HCT116 (cell line): ENCODE results near the gene ATP1A4. TPM values are rescaled to one million over a fixed set of nuclear protein-coding genes. Genes with fewer than 3 reads are reported as not detected.

Experiments used
- ATAC-seq: fragments of 200-7000 bp; cut with Tn5 transposase; 2 replicates; pipeline ENCODE4 v1.9.1; 2020; ENCODE audit warnings: mild to moderate bottlenecking, moderate library complexity
- BruUV-seq: library from RNA; stranded (reverse); fragments of 400-500 nt; replicated peaks from 2 replicates; lab custom pipeline; 2021; lab: Mats Ljungman, UMichigan
- CTCF ChIA-PET: fragments of 300-600 bp; sonication (Branson Sonifier 250); formaldehyde crosslinking; loops from one replicate; lab custom pipeline; 2021; ENCODE audit warnings: antibody characterized with exemption; lab: Charles Lee
- POLR2A ChIA-PET: fragments of 300-600, 350-600 bp; sonication (Branson Sonifier 250); formaldehyde crosslinking; loops from one replicate; lab custom pipeline; 2021; ENCODE audit warnings: antibody characterized with exemption; lab: Charles Lee
- RAD21 ChIA-PET, 2 experiments: fragments of 300-600 bp; sonication (Branson Sonifier 250); formaldehyde crosslinking; loops; one replicate each; lab custom pipeline; 2023; ENCODE audit warnings: low total read pairs in 2 of 2; ENCODE audit not compliant: uncharacterized antibody in 2 of 2, unreplicated experiment in 2 of 2, low non-redundant PET in 1 of 2; lab: Charles Lee
- DNase-seq: peaks from one replicate; pipeline ENCODE4 v3.0.0-alpha.2; 2010; ENCODE audit warnings: low read depth, low spot score
- H2AFZ ChIP-seq: fragments of 200-600 bp; shearing (Covaris generic), sonication (generic); 2 replicates; pipeline ENCODE4 v1.6.1; 2017; ENCODE audit warnings: low read depth, mixed run types, mixed read lengths, antibody characterized with exemption, low read length; ENCODE audit not compliant: poor library complexity, severe bottlenecking
- H3K27ac ChIP-seq: 2 replicates; pipeline ENCODE4 v1.5.1; 2012; ENCODE audit warnings: low read depth, low read length
- H3K27me3 ChIP-seq: fragments of 200-600 bp; sonication (generic); 2 replicates; pipeline ENCODE4 v1.6.1; 2016; ENCODE audit warnings: mixed run types, low read length, mixed read lengths; ENCODE audit not compliant: insufficient read depth
- H3K36me3 ChIP-seq, 2 experiments: fragments of 200-500 bp in 1 of 2; fragments of 200-600 bp in 1 of 2; sonication (Bioruptor generic) in 1 of 2; sonication (generic) in 1 of 2; 2 replicates each; pipeline versions ENCODE4 v1.5.1 to v1.6.1; 2014 to 2016; ENCODE audit warnings: low read length in 2 of 2, inconsistent platforms in 1 of 2, mixed read lengths in 1 of 2, mixed run types in 1 of 2; ENCODE audit not compliant: insufficient read depth in 2 of 2, control insufficient read depth in 1 of 2
- H3K4me1 ChIP-seq, 2 experiments: fragments of 200-600 bp in 1 of 2; sonication (generic) in 1 of 2; 2 replicates each; pipeline versions ENCODE4 v1.5.1 to v1.6.1; 2012 to 2017; ENCODE audit warnings: low read length in 2 of 2, inconsistent platforms in 1 of 2, mild to moderate bottlenecking in 1 of 2, mixed read lengths in 1 of 2, mixed run types in 1 of 2, moderate library complexity in 1 of 2; ENCODE audit not compliant: insufficient read depth in 2 of 2, control insufficient read depth in 1 of 2
- H3K4me2 ChIP-seq: fragments of 200-600 bp; sonication (generic); 2 replicates; pipeline ENCODE4 v1.6.1; 2017; ENCODE audit warnings: mixed run types, low read length, mixed read lengths
- H3K4me3 ChIP-seq, 2 experiments: fragments of 200-600 bp in 1 of 2; sonication (generic) in 1 of 2; replicated peaks in 1 of 2; 2 replicates each; pipeline ENCODE4 v1.5.1; 2011 to 2016; ENCODE audit warnings: low read length in 2 of 2, control low read depth in 1 of 2, low read depth in 1 of 2, mild to moderate bottlenecking in 1 of 2, mixed read lengths in 1 of 2, mixed run types in 1 of 2
- H3K79me2 ChIP-seq: fragments of 200-600 bp; sonication (generic); 2 replicates; pipeline ENCODE4 v1.6.1; 2017; ENCODE audit warnings: mild to moderate bottlenecking, mixed run types, low read length, moderate library complexity, mixed read lengths; ENCODE audit not compliant: insufficient read depth
- H3K9ac ChIP-seq: fragments of 200-600 bp; sonication (generic); 2 replicates; pipeline ENCODE4 v1.6.1; 2016; ENCODE audit warnings: low read length, mixed read lengths
- H3K9me2 ChIP-seq: fragments of 200-600 bp; sonication (generic), shearing (Covaris generic); 2 replicates; pipeline ENCODE4 v1.6.1; 2017; ENCODE audit warnings: mixed run types, mild to moderate bottlenecking, moderate library complexity; ENCODE audit not compliant: insufficient read depth
- H3K9me3 ChIP-seq, 2 experiments: fragments of 200-500 bp in 1 of 2; fragments of 200-600 bp in 1 of 2; sonication (Bioruptor generic) in 1 of 2; sonication (generic) in 1 of 2; 2 replicates each; pipeline ENCODE4 v1.6.1; 2014 to 2017; ENCODE audit warnings: low read length in 2 of 2, mixed read lengths in 2 of 2, inconsistent platforms in 1 of 2, low read depth in 1 of 2, mild to moderate bottlenecking in 1 of 2, mixed run types in 1 of 2, moderate library complexity in 1 of 2; ENCODE audit not compliant: control insufficient read depth in 1 of 2, insufficient read depth in 1 of 2
- H4K20me1 ChIP-seq: fragments of 200-600 bp; sonication (generic), shearing (Covaris generic); 2 replicates; pipeline ENCODE4 v1.6.1; 2017; ENCODE audit warnings: mixed run types, mild to moderate bottlenecking, moderate library complexity; ENCODE audit not compliant: insufficient read depth
- EGR1 ChIP-seq: IDR thresholded peaks from 2 replicates; pipeline ENCODE4 v1.6.1; 2012; ENCODE audit warnings: low read depth
- EZH2phosphoT487 ChIP-seq: fragments of 200-600 bp; IDR thresholded peaks from 2 replicates; pipeline ENCODE4 v1.6.1; 2018; ENCODE audit warnings: antibody characterized with exemption, borderline replicate concordance
- FOSL1 ChIP-seq: IDR thresholded peaks from 2 replicates; pipeline ENCODE4 v1.6.1; 2012; ENCODE audit warnings: low read depth
- JUND ChIP-seq: IDR thresholded peaks from 2 replicates; pipeline ENCODE4 v1.6.1; 2012
- POLR2AphosphoS5 ChIP-seq: IDR thresholded peaks from 2 replicates; pipeline ENCODE4 v1.6.1; 2011; ENCODE audit warnings: mild to moderate bottlenecking, low read depth, low read length, moderate library complexity
- SP1 ChIP-seq: IDR thresholded peaks from 2 replicates; pipeline ENCODE4 v1.6.1; 2012; ENCODE audit warnings: low read depth
- ZFX ChIP-seq: fragments of 450-650 bp; IDR thresholded peaks from 2 replicates; pipeline ENCODE4 v1.6.1; 2017
- intact Hi-C: fragments of 100-400 bp; cut with micrococcal nuclease; formaldehyde crosslinking; loops from 2 replicates; pipeline ENCODE4 v1.10.0; 2022
- total RNA-seq: library from RNA; stranded (reverse); gene quantifications from one replicate; pipeline ENCODE4 v1.2.1, GENCODE V29; 2021; ENCODE audit not compliant: unreplicated experiment
- TF ChIP-seq, protein P1 (sequence below): IDR thresholded peaks from 2 replicates; pipeline ENCODE4 v1.6.1; 2012; ENCODE audit warnings: low read depth
- TF ChIP-seq, protein P2 (sequence below), 3 experiments: fragments of 200-600 bp in 1 of 3; sonication (generic) in 1 of 3; IDR thresholded peaks in 2 of 3; conservative IDR thresholded peaks in 1 of 3; 2 replicates each; pipeline ENCODE4 v1.5.1; 2012 to 2017; ENCODE audit warnings: low read depth in 2 of 3, low read length in 2 of 3, antibody characterized with exemption in 1 of 3, borderline replicate concordance in 1 of 3, control low read depth in 1 of 3, mild to moderate bottlenecking in 1 of 3, mixed read lengths in 1 of 3, mixed run types in 1 of 3, moderate library complexity in 1 of 3; ENCODE audit not compliant: insufficient read depth in 1 of 3
- TF ChIP-seq, protein P3 (sequence below): IDR thresholded peaks from 2 replicates; pipeline ENCODE4 v1.6.1; 2012
- TF ChIP-seq, protein P4 (sequence below): IDR thresholded peaks from 2 replicates; pipeline ENCODE4 v1.6.1; 2011; ENCODE audit warnings: mild to moderate bottlenecking, low read length, moderate library complexity; ENCODE audit not compliant: insufficient replicate concordance; ENCODE audit errors: extremely low read depth

Gene ATP1A4
- total RNA-seq, 1 experiment from 2014 or later, result not detected

- Histone ChIP-seq H3K9ac (no peak overlapping the region), H3K27me3 (no peaks in the 10 kb centered on the region; the same call in 1 of the 2 replicates), H3K27ac (no peak overlapping the region), H3K9me2 (no peaks in the 10 kb centered on the region), H3K36me3 (no peaks in the 10 kb centered on the region), H4K20me1 (no peaks in the 10 kb centered on the region), H3K9me3 (no peaks in the 10 kb centered on the region), H3K4me1 (no peaks in the 10 kb centered on the region), H3K79me2 (no peaks in the 10 kb centered on the region), H3K4me2 (no peak overlapping the region), H2AFZ (no peak overlapping the region), H3K4me3 (no peak overlapping the region)
- intact Hi-C loops, result no loop called here
- BruUV-seq, result no TSS peak
- ChIA-PET RAD21 (no interaction called here), CTCF (interaction anchor here (1.5 kb wide), 1 partner anchor 16 kb away, joined by 3 read pairs; no protein-coding TSS in a partner anchor), POLR2A (no interaction called here)
- DNase-seq (no peak), ATAC-seq (no peak)
- TF ChIP-seq EGR1, result no peak
- TF ChIP-seq JUND, result no peak
- no peak for TF ChIP-seq FOSL1
- no peak for TF ChIP-seq SP1
- TF ChIP-seq, protein P1, sequence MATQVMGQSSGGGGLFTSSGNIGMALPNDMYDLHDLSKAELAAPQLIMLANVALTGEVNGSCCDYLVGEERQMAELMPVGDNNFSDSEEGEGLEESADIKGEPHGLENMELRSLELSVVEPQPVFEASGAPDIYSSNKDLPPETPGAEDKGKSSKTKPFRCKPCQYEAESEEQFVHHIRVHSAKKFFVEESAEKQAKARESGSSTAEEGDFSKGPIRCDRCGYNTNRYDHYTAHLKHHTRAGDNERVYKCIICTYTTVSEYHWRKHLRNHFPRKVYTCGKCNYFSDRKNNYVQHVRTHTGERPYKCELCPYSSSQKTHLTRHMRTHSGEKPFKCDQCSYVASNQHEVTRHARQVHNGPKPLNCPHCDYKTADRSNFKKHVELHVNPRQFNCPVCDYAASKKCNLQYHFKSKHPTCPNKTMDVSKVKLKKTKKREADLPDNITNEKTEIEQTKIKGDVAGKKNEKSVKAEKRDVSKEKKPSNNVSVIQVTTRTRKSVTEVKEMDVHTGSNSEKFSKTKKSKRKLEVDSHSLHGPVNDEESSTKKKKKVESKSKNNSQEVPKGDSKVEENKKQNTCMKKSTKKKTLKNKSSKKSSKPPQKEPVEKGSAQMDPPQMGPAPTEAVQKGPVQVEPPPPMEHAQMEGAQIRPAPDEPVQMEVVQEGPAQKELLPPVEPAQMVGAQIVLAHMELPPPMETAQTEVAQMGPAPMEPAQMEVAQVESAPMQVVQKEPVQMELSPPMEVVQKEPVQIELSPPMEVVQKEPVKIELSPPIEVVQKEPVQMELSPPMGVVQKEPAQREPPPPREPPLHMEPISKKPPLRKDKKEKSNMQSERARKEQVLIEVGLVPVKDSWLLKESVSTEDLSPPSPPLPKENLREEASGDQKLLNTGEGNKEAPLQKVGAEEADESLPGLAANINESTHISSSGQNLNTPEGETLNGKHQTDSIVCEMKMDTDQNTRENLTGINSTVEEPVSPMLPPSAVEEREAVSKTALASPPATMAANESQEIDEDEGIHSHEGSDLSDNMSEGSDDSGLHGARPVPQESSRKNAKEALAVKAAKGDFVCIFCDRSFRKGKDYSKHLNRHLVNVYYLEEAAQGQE, result no peak
- TF ChIP-seq POLR2AphosphoS5, result no peak
- TF ChIP-seq, protein P2, sequence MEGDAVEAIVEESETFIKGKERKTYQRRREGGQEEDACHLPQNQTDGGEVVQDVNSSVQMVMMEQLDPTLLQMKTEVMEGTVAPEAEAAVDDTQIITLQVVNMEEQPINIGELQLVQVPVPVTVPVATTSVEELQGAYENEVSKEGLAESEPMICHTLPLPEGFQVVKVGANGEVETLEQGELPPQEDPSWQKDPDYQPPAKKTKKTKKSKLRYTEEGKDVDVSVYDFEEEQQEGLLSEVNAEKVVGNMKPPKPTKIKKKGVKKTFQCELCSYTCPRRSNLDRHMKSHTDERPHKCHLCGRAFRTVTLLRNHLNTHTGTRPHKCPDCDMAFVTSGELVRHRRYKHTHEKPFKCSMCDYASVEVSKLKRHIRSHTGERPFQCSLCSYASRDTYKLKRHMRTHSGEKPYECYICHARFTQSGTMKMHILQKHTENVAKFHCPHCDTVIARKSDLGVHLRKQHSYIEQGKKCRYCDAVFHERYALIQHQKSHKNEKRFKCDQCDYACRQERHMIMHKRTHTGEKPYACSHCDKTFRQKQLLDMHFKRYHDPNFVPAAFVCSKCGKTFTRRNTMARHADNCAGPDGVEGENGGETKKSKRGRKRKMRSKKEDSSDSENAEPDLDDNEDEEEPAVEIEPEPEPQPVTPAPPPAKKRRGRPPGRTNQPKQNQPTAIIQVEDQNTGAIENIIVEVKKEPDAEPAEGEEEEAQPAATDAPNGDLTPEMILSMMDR (IDR thresholded peaks at IDR 0.05 in 2 of 3, conservative IDR thresholded peaks at IDR 0.05 in 1 of 3; ENCODE audit: borderline replicate concordance in 1 of 3, insufficient read depth in 1 of 3, low read depth in 2 of 3, low read length in 2 of 3), result no peak
- TF ChIP-seq, protein P3, sequence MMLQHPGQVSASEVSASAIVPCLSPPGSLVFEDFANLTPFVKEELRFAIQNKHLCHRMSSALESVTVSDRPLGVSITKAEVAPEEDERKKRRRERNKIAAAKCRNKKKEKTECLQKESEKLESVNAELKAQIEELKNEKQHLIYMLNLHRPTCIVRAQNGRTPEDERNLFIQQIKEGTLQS, result no peak
- no peak for TF ChIP-seq EZH2phosphoT487
- TF ChIP-seq, protein P4, sequence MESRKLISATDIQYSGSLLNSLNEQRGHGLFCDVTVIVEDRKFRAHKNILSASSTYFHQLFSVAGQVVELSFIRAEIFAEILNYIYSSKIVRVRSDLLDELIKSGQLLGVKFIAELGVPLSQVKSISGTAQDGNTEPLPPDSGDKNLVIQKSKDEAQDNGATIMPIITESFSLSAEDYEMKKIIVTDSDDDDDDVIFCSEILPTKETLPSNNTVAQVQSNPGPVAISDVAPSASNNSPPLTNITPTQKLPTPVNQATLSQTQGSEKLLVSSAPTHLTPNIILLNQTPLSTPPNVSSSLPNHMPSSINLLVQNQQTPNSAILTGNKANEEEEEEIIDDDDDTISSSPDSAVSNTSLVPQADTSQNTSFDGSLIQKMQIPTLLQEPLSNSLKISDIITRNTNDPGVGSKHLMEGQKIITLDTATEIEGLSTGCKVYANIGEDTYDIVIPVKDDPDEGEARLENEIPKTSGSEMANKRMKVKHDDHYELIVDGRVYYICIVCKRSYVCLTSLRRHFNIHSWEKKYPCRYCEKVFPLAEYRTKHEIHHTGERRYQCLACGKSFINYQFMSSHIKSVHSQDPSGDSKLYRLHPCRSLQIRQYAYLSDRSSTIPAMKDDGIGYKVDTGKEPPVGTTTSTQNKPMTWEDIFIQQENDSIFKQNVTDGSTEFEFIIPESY, result no peak
- no peak for TF ChIP-seq ZFX
Measured at GRCh38 chr1:160177231-160177630, 25.8 kb downstream of the ATP1A4 start.
